ENCODE data around the gene UBE3A.

UBE3A gene

DNA sequence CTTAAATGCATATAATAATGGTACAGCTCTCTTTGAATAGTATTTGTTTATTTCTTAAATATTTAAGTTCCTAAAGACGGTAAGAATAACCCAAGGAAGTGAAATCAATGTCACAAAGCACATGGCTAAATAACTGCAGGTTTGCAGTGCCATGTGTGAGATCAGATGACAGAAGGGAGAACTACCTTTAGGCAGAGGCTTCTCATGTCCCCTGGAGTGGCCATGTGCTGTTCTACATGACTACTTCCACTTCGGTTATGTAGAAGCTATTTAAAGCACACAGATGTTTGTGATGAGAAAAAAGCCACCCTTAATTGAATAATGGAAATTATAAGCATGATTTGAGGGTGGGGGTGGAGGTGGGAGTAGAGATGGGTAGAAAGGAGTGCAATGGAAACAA is 109.1 kb downstream of the UBE3A start:
- H2AFZ ChIP-seq (ENCODE audit: low read length): no peak overlapping the region
- H3K4me1 ChIP-seq (ENCODE audit: insufficient read depth, low read length, poor library complexity, severe bottlenecking): no peaks in the 10 kb centered on the region
- H3K79me2 ChIP-seq (ENCODE audit: insufficient read depth, low read length): no peaks in the 10 kb centered on the region
- H3K4me2 ChIP-seq (ENCODE audit: low read depth, low read length, poor library complexity, severe bottlenecking): no peak overlapping the region
- H3K4me3 ChIP-seq (ENCODE audit: low read length, poor library complexity, severe bottlenecking): no peak overlapping the region
- no peaks in the 10 kb centered on the region for H3K27me3 ChIP-seq (ENCODE audit: insufficient read depth, low read length, poor library complexity, severe bottlenecking)
- H3K9me3 ChIP-seq (ENCODE audit: insufficient read depth, low read depth, low read length): no peaks in the 10 kb centered on the region
- no peaks in the 10 kb centered on the region for H4K20me1 ChIP-seq (ENCODE audit: insufficient read depth, low read length, poor library complexity, severe bottlenecking)
- no peaks in the 10 kb centered on the region for H3F3A ChIP-seq (ENCODE audit: low read depth)
- peaks cover 3% of the 10 kb centered on the region; the same call in 1 of the 2 replicates for H3K36me3 ChIP-seq (ENCODE audit: insufficient read depth, low read length)
- H3K9me2 ChIP-seq (replicated peaks; ENCODE audit: low read depth, low read length): no peaks in the 10 kb centered on the region
- H3K9ac ChIP-seq (ENCODE audit: low read depth, low read length, poor library complexity, severe bottlenecking): no peak overlapping the region
- TF ChIP-seq EZH2phosphoT487 (IDR thresholded peaks at IDR 0.05; ENCODE audit: borderline replicate concordance): no peak
- TF ChIP-seq, protein P1, sequence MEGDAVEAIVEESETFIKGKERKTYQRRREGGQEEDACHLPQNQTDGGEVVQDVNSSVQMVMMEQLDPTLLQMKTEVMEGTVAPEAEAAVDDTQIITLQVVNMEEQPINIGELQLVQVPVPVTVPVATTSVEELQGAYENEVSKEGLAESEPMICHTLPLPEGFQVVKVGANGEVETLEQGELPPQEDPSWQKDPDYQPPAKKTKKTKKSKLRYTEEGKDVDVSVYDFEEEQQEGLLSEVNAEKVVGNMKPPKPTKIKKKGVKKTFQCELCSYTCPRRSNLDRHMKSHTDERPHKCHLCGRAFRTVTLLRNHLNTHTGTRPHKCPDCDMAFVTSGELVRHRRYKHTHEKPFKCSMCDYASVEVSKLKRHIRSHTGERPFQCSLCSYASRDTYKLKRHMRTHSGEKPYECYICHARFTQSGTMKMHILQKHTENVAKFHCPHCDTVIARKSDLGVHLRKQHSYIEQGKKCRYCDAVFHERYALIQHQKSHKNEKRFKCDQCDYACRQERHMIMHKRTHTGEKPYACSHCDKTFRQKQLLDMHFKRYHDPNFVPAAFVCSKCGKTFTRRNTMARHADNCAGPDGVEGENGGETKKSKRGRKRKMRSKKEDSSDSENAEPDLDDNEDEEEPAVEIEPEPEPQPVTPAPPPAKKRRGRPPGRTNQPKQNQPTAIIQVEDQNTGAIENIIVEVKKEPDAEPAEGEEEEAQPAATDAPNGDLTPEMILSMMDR (conservative IDR thresholded peaks at IDR 0.05; ENCODE audit: low read length): no peak

DNA sequence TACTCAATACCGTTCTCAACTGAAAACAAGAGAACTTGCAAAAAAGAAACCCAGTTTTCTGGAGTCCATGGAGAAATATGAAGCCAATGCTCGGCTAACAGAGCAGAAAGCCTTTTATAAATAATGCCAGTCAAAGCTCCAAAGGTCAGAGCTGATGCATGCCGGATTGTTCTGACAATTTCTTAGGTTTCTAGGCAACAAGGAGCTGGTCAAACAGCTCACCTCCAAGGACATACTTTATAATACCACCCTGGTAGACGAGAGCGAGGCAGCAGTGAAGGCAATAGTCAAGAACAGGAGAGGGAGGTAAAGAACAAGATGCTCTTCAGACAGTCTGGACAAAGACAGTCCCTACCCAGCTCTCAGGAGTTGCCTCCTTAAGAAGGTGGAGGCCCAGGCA is 111.1 kb downstream of the UBE3A start:
- Histone ChIP-seq H3K79me2 (ENCODE audit: insufficient read depth, low read length) (no peaks in the 10 kb centered on the region), H3K36me3 (ENCODE audit: insufficient read depth, low read length) (no peaks in the 10 kb centered on the region), H2AFZ (ENCODE audit: low read length) (no peak overlapping the region), H3K9me2 (replicated peaks; ENCODE audit: low read depth, low read length) (no peaks in the 10 kb centered on the region), H3K4me1 (ENCODE audit: insufficient read depth, low read length, poor library complexity, severe bottlenecking) (no peaks in the 10 kb centered on the region), H3K9ac (ENCODE audit: low read depth, low read length, poor library complexity, severe bottlenecking) (no peak overlapping the region), H3K27me3 (ENCODE audit: insufficient read depth, low read length, poor library complexity, severe bottlenecking) (no peaks in the 10 kb centered on the region), H4K20me1 (ENCODE audit: insufficient read depth, low read length, poor library complexity, severe bottlenecking) (no peaks in the 10 kb centered on the region), H3K4me3 (ENCODE audit: low read length, poor library complexity, severe bottlenecking) (no peak overlapping the region), H3F3A (ENCODE audit: low read depth) (no peaks in the 10 kb centered on the region), H3K9me3 (ENCODE audit: insufficient read depth, low read depth, low read length) (no peaks in the 10 kb centered on the region), H3K4me2 (ENCODE audit: low read depth, low read length, poor library complexity, severe bottlenecking) (no peak overlapping the region)
- TF ChIP-seq, protein P1 (conservative IDR thresholded peaks at IDR 0.05; ENCODE audit: low read length): no peak
- TF ChIP-seq EZH2phosphoT487 (IDR thresholded peaks at IDR 0.05; ENCODE audit: borderline replicate concordance): no peak

DNA sequence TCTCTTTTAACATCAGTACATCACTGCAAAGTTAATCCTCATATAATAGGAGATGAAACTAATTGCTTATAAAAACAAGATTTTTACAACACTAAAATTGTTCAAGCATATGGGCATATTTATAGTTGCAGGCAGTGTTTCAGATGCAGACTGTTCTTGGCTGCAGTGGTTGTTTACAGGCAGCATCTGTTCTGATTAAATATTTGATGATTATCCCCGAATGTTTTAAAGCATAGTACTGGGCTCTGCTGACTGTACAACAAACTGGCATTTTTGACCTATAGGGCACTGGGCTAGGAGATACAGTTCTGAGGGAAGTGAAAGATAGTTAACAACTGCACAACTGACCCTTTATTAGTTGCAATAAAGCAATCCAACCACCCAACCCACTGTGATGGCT is 113.6 kb downstream of the UBE3A start:
- H3K4me2 ChIP-seq (ENCODE audit: low read depth, low read length, poor library complexity, severe bottlenecking): no peak overlapping the region
- H3F3A ChIP-seq (ENCODE audit: low read depth): no peaks in the 10 kb centered on the region
- no peaks in the 10 kb centered on the region for H4K20me1 ChIP-seq (ENCODE audit: insufficient read depth, low read length, poor library complexity, severe bottlenecking)
- H3K9ac ChIP-seq (ENCODE audit: low read depth, low read length, poor library complexity, severe bottlenecking): no peak overlapping the region
- no peaks in the 10 kb centered on the region for H3K9me2 ChIP-seq (replicated peaks; ENCODE audit: low read depth, low read length)
- H3K79me2 ChIP-seq (ENCODE audit: insufficient read depth, low read length): no peaks in the 10 kb centered on the region
- H3K36me3 ChIP-seq (ENCODE audit: insufficient read depth, low read length): no peaks in the 10 kb centered on the region
- H3K4me3 ChIP-seq (ENCODE audit: low read length, poor library complexity, severe bottlenecking): no peak overlapping the region
- no peak overlapping the region for H2AFZ ChIP-seq (ENCODE audit: low read length)
- no peaks in the 10 kb centered on the region for H3K27me3 ChIP-seq (ENCODE audit: insufficient read depth, low read length, poor library complexity, severe bottlenecking)
- no peak for TF ChIP-seq EZH2phosphoT487 (IDR thresholded peaks at IDR 0.05; ENCODE audit: borderline replicate concordance)
- TF ChIP-seq, protein P1 (conservative IDR thresholded peaks at IDR 0.05; ENCODE audit: low read length): no peak
- H3K9me3 ChIP-seq (ENCODE audit: insufficient read depth, low read depth, low read length): no peaks in the 10 kb centered on the region; the same call in 1 of the 2 replicates
- H3K4me1 ChIP-seq (ENCODE audit: insufficient read depth, low read length, poor library complexity, severe bottlenecking): no peaks in the 10 kb centered on the region

All from Loucy (cell line).